Middle frontal gyrus (tissue), 1 donor: ENCODE data around the gene USP33.
"Not testable (repeated sequence)": the region's sequence is repeated elsewhere in the genome, so short reads cannot be mapped to it uniquely, and the experiment has no call there.

Experiments used
- DNase-seq: peaks from one replicate; pipeline ENCODE4 v3.0.0-alpha.2; 2015; ENCODE audit warnings: low spot score; ENCODE audit errors: extremely low spot score

The USP33 gene

GRCh38 chr1:77759071-77760028, at the start of gene USP33:
TSS of gene USP33 (minus strand) at chr1:77759852. CDS start at chr1:77741697, 18,155 bp downstream.
- DNase-seq = peak; percentile 68

- no peak for DNase-seq
Observed at GRCh38 chr1:77803371-77803770, 43.7 kb upstream of the USP33 start.

- no peak for DNase-seq
Observed at GRCh38 chr1:77802026-77802425, 42.4 kb upstream of the USP33 start.

DNA sequence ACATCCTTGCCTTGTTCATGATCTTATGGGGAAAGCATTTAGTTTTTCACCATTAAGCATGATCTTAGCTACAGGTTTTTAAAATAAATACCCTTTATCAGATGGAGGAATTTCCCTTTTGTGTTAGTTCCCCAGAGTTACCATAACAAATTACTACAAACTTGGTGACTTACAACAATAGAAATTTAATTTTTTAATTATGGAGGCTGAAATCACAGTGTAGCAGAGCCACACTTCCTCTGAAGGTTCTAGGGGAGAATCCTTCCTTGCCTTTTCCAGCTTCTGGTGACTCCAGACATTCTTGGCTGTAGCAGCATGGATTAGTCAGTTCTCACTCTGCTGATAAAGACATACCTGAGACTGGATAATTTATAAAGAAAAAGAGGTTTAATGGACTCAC, 38.3 kb upstream of the USP33 start:
- no peak for DNase-seq

DNA sequence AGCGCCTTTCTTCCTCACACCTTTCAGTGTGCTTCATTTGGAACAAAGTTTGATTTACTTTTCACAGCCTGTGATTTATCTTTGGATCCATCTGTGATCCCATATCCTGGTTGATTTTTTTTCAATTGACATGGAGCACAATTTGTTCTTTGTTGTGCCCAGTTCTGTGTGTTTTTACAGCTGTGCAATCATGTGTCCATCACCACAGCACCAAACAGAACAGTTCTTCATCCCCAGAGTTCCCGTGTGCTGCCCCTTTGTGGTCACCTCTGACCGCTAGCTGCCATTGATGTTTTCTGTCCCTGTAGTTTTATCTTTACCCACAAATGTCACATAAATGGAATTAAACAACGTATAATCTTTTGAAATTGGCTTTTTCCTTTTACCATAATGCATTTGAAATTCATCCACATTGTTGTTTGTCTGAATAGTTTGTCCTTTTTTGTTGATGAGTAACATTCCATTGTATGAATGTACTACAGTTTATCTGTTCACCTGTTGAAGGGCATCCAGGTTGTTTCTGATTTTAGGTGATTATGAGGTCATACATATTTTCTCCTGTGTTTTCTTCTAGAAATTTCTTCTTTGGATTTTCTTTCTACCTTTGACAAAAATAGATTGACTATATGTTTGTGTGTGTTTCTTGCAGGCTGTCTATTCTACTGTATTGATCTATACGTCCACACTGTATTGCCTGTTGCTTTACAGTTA, 37.2 kb upstream of the USP33 start:
- DNase-seq = peak; percentile 39

- no peak for DNase-seq
Observed at GRCh38 chr1:77794550-77794949, 34.9 kb upstream of the USP33 start.

DNA sequence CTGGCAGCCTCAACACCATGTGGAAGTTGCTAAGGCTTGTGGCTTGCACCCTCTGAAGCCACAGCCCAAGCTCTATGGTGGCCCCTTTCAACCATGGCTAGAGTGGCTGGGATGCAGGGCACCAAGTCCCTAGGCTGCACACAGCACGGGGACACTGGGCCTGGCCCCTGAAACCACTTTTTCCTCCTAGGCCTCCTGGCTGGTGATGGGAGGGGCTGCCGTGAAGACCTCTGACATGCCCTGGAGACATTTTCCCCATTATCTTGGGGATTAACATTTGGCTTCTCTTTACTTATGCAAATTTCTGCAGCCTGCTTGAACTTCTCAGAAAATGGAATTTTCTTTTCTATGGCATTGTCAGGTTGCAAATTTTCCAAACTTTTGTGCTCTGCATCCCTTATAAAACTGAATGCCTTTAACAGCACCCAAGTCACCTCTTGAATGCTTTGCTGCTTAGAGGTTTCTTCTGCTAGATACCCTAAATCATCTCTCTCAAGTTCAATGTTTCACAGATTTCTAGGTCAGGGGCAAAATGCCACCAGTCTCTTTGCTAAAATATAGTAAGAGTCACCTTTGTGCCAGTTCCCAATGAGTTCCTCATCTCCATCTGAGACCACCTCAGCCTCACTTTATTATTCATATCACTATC, 26.6 kb upstream of the USP33 start:
- not testable (repeated sequence) for DNase-seq

DNA sequence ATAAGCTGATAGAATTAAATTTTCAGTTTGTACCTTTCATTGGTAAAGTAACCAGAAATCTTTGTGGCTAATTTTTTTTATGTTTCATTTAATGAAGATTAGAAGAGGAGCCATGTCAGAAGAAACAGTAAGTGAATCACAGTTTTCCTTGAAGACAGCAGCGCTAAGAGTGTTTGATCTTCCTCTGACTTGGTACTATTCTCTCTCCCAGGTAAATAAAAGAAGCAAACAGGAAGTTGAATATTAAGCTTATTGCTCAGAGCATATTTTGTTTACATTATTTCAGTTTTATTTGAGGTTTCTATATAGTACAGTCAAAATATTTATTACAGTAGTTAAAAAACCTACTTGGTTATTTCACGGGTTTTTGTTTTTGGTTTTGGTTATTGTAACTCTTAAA, 23.5 kb upstream of the USP33 start:
- no peak for DNase-seq

DNA sequence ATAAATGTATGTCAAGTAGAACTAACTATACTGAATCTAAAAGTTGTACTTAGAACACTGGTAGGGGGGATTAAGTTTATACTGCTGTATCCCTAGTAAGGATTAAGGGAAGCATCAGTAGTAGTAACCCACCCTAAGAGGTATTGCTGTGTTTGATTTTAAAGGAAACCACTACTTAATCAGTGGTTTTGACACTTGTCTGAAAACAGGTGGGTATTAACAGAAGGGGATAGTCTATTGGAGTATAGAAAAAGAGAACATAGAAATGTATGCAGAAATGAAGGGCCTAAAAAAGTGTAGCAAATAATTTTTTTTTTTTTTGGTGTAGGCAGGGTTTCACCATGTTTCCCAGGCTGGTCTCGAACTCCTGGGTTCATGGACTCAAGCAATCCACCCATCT, 22.0 kb upstream of the USP33 start:
- DNase-seq = no peak

- DNase-seq = peak; percentile 84
Observed at GRCh38 chr1:77779529-77780281, 20.1 kb upstream of the USP33 start, which contains the start of gene MIGA1. TSS of gene MIGA1 (plus strand) at chr1:77779649. CDS start at chr1:77783253, 3,604 bp downstream.

- no peak for DNase-seq
Observed at GRCh38 chr1:77776007-77776700, 16.5 kb upstream of the USP33 start.

GRCh38 chr1:77768006-77768405, 8.4 kb upstream of the USP33 start:
- no peak for DNase-seq

DNA sequence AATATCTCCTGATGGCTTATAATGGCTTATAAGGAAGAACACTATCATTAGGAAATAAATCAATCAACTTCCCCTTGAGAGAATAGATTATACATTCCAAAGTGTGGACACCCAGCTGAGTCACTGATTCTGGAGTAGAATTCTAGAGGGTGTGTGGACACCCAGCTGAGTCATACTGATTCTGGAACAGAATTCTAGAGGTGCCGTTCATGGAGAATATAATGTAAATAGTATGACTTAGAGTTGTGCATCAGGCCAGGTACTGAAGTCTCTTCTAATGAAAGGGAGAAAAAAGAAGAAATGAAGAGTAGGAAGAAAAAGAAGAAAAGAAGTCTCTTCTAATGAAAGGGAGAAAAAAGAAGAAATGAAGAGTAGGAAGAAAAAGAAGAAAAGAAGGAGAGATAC, 2.4 kb upstream of the USP33 start:
- no peak for DNase-seq

GRCh38 chr1:77757603-77758002, 2.0 kb downstream of the USP33 start:
- no peak for DNase-seq

- DNase-seq = no peak
Observed at GRCh38 chr1:77757066-77757584, 2.5 kb downstream of the USP33 start.

- DNase-seq = no peak
Observed at GRCh38 chr1:77756052-77756754, 3.4 kb downstream of the USP33 start.

DNA sequence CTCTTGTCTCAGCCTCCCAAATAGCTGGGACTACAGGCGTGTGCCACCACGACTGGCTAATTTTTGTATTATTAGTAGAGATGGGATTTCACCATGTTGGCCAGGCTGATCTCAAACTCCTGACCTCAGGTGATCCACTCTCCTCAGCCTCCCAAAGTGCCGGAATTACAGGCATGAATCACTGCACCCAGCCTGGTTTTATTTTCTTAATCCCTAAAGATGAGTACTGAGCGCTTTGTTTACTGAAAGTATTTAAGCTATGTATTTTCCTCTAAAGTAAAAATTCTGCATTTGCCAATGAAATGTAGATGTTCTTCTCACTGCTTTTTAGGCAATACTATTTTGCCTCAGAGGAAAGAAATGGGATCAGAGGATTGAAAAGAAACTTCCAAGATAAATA, 10.2 kb downstream of the USP33 start:
- DNase-seq = not testable (repeated sequence)

DNA sequence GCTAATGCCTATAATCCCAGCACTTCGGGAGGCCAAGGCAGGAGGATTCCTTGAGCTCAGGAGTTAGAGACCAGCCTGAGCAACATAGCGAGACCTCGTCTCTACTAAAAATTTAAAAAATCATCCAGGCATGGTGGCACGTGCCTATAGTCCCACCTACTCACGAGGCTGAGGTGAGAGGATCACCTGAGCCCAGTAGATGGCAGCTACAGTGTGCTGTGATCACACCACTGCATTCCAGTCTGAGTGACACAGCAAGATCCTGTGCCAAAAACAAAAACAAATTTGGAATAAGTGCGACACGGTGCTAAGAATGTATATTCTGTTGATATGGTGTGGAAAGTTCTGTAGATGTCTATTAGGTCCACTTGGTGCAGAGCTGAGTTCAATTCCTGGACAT, 15.1 kb downstream of the USP33 start:
- DNase-seq = no peak

DNA sequence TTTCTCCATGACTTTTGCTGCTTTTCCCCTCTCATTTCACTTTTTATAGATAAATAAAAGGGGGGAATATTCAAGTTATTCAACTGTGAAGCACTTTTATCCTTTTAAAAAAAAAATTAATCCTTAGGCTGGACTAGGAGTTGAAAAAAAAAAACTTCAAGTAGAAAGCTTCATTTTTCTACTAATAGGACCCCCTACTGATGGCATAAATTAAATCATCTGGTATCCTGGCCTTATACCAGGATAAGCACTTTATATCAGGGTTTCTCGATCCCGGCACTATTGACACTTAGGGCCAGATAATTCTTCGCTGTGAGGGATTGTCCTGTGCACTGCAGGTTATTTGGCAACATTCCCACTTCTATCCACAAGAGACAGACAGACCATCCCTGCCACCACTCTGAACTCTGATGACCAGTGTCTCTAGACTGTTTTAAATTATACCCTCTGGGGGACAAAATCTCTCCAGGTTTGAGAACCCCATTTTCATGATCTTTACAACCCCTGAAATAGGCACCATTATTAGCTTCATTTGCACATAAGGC, 17.6 kb downstream of the USP33 start:
- DNase-seq = no peak
